ENCODE measurements around the gene ELF1. TPM values are rescaled to one million over a fixed set of nuclear protein-coding genes. Genes with fewer than 3 reads are reported as not detected.

ELF1 gene
- total RNA-seq, 4 donors from 2014 or later: 105 to 119 (median 110) TPM

DNA sequence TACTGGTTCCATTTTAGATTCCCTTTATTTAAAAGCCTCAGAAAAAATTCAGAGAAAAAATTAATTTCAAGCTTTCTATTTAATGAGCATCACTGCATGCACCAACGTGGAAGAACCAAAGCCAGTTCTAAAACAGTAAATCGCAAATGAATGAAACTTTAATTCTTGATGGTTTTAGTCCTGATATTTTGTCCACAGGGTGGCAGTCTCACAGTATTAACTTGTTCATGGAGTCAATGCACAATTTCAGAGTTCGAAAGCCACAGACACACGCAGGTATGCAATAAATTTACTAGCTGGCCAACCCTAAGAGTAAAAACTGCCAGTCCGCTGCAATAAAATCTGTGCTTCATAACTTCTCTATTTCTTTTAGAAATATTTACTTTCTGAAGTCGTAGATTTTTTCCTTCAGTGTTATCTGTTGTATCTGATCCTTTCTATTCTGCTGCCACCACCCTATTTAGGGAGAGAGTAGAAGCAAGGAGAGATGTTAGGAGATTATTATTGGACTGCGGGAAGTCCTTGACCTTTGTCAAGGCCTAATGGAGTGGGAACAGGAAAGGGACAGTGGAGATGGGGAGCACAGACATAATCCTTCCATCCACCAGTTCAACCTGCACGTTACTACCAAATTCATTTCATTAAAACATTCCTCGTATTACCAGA, 35.2 kb upstream of the ELF1 start:
- TF ChIP-seq POLR2A (IDR thresholded peaks at IDR 0.05): no peak
- TF ChIP-seq, protein P1, sequence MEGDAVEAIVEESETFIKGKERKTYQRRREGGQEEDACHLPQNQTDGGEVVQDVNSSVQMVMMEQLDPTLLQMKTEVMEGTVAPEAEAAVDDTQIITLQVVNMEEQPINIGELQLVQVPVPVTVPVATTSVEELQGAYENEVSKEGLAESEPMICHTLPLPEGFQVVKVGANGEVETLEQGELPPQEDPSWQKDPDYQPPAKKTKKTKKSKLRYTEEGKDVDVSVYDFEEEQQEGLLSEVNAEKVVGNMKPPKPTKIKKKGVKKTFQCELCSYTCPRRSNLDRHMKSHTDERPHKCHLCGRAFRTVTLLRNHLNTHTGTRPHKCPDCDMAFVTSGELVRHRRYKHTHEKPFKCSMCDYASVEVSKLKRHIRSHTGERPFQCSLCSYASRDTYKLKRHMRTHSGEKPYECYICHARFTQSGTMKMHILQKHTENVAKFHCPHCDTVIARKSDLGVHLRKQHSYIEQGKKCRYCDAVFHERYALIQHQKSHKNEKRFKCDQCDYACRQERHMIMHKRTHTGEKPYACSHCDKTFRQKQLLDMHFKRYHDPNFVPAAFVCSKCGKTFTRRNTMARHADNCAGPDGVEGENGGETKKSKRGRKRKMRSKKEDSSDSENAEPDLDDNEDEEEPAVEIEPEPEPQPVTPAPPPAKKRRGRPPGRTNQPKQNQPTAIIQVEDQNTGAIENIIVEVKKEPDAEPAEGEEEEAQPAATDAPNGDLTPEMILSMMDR (IDR thresholded peaks at IDR 0.05): peak; percentile 14 to 52 (median 40)
- Histone ChIP-seq H3K27me3 (no peaks in the 10 kb centered on the region), H3K9me3 (no peaks in the 10 kb centered on the region), H3K36me3 (no peaks in the 10 kb centered on the region), H3K27ac (peak overlapping the region in 1 of 3 donors; percentile 2), H3K4me1 (peaks cover 45 to 70% of the 10 kb centered on the region in 2 donors), H3K4me3 (replicated peaks in 1 of 3) (no peak overlapping the region)
- WGBS, 2 donors: 53 to 63% methylated on average over 9 of the region's 9 CpGs
- intact Hi-C loops (cut with DNase I): loop anchor here (10.0 kb wide), 1 partner anchor 60 kb away; no protein-coding TSS in a partner anchor
- DNase-seq: no peak

DNA sequence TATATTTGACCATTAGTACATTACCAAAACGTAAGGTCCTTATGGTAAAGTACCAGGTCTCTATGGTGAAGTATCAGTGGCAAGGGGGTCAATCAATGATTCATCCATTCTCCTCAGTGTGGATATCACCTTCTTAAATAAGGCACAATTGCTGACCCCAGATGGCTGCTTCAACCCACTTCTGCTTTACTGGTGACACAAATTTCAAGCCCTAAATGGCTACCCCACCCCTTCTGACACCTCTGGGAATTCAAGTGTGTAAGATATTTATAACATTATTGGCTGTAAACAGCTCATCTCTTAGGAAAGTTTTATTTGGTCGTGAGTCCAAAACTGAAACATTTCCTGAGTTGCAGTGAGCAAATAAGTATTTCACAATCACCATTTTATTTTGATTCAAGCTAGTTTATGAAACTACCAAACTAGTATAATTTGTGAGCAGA, 34.3 kb upstream of the ELF1 start:
- no peak overlapping the region for H3K4me3 ChIP-seq (replicated peaks in 1 of 3)
- WGBS, 2 donors: 68 to 75% methylated on average over 2 of the region's 2 CpGs
- no peaks in the 10 kb centered on the region for H3K27me3 ChIP-seq
- TF ChIP-seq, protein P1 (IDR thresholded peaks at IDR 0.05): no peak
- TF ChIP-seq POLR2A (IDR thresholded peaks at IDR 0.05): no peak
- peak overlapping the region in 2 of 3 donors; percentile 22 to 29 for H3K27ac ChIP-seq
- H3K9me3 ChIP-seq: no peaks in the 10 kb centered on the region
- peaks cover 42 to 71% of the 10 kb centered on the region in 2 donors for H3K4me1 ChIP-seq
- intact Hi-C loops (cut with DNase I): loop anchor here (10.0 kb wide), 1 partner anchor 59 kb away; no protein-coding TSS in a partner anchor
- no peaks in the 10 kb centered on the region for H3K36me3 ChIP-seq
- no peak for DNase-seq

DNA sequence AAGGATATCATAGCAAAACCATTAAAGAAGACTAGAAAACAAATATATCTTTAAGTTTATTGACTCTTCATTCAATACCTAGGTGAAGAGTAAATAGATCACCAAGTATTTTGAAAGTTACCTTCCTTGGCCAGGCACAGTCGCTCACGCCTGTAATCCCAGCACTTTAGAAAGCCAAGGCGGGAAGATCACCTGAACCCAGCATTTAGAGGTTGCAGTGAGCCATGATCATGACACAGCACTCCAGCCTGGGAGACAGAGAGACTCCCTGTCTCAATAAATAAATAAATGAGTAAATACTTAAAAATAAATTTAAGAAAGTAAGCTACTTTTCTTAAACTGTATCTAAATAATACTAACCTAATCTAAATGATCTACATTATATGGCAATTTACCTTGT, 33.3 kb upstream of the ELF1 start:
- Histone ChIP-seq H3K9me3 (no peaks in the 10 kb centered on the region), H3K27me3 (no peaks in the 10 kb centered on the region), H3K27ac (peak overlapping the region in 1 of 3 donors; percentile 29), H3K4me3 (replicated peaks in 1 of 3) (no peak overlapping the region), H3K4me1 (peaks cover 38 to 61% of the 10 kb centered on the region in 2 donors), H3K36me3 (no peaks in the 10 kb centered on the region)
- no peak for TF ChIP-seq POLR2A (IDR thresholded peaks at IDR 0.05)
- TF ChIP-seq, protein P1 (IDR thresholded peaks at IDR 0.05): no peak
- WGBS, 2 donors: 95 to 97% methylated on average over 3 of the region's 3 CpGs
- DNase-seq: peak; percentile 14 to 29
- intact Hi-C loops (cut with DNase I): loop anchor here (10.0 kb wide), 1 partner anchor 58 kb away; no protein-coding TSS in a partner anchor

DNA sequence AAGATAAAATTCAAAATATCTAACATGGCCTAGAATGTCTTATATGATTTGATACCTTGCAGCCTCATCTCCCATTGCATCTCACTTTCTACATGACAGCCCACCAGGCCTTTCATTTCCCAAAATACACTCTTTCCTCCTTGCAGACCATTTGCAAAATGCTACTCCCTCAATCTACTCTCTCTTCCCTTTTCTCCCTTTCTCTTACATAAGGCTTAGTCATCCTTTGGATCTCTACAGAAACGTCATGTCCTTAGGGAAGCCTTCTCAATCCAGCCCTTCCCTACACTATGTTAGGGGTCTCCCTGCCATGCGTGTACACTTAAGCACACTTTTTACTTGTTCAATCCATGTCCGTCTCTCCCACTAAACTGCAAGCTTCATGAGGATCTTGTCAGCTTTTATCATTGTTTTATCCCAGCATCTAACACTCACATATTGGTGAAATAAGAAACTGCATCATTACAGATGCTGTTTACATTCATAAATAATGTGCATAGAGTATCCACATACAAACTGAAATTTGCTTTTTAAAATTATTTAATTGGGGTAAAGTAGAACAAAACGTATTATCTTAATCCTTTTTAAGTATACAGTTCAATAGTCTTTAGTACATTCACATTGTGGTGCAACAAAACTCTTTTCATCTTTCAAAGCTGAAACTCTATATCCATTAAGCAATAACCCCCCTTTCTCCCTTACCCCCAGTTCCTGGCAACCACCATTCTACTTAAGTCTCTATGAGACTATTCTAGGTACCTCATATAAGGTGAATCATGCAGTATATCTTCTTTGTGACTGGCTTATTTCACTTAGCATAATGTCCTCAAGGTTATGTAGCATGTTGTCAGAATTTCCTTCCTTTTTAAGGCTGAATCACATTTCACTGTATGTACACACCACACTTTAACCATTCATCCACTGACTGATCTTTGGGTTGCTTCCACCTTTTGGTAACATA, 30.6 kb upstream of the ELF1 start:
- intact Hi-C loops (cut with DNase I): loop anchor here (10.0 kb wide), 1 partner anchor 55 kb away; no protein-coding TSS in a partner anchor
- peaks cover 25 to 42% of the 10 kb centered on the region in 2 donors for H3K4me1 ChIP-seq
- 87 to 92% methylated on average over 4 of the region's 4 CpGs for WGBS, 2 donors

More for the DNA sequence above, 30.6 kb upstream of the ELF1 start:
- Histone ChIP-seq H3K27ac (no peak overlapping the region), H3K27me3 (no peaks in the 10 kb centered on the region), H3K36me3 (no peaks in the 10 kb centered on the region), H3K9me3 (no peaks in the 10 kb centered on the region), H3K4me3 (replicated peaks in 1 of 3) (no peak overlapping the region)
- no peak for DNase-seq
- TF ChIP-seq, protein P1 (IDR thresholded peaks at IDR 0.05): no peak
- no peak for TF ChIP-seq POLR2A (IDR thresholded peaks at IDR 0.05)
